HepG2 (cell line): ENCODE data around the gene CLDND2. TPM values are rescaled to one million over a fixed set of nuclear protein-coding genes. Genes with fewer than 3 reads are reported as not detected.
A peak's percentile ranks its signal among the peaks of the same experiment; 100 is the strongest.

Experiments
- CBX5 ChIP-seq: sonication (generic); formaldehyde crosslinking; IDR thresholded peaks from 2 replicates; pipeline ENCODE4 v1.4.0; 2020; ENCODE audit warnings: missing genetic modification reagents, borderline replicate concordance
- DMAP1 ChIP-seq: IDR thresholded peaks from 2 replicates; pipeline ENCODE4 v1.6.1; 2016
- ELF3 ChIP-seq: IDR thresholded peaks from 2 replicates; pipeline ENCODE4 v1.6.1; 2016; ENCODE audit warnings: missing genetic modification reagents, missing compliant biosample characterization
- EP300 ChIP-seq, 3 experiments: sonication (generic) in 1 of 3; formaldehyde crosslinking in 1 of 3; IDR thresholded peaks; 2 replicates each; pipeline versions ENCODE4 v1.5.1 to v1.6.1; 2011 to 2020; ENCODE audit warnings: low read depth in 2 of 3, low read length in 2 of 3, borderline replicate concordance in 1 of 3, improper control_type of control experiment in 1 of 3, mild to moderate bottlenecking in 1 of 3, missing genetic modification reagents in 1 of 3, moderate library complexity in 1 of 3
- FOXJ3 ChIP-seq: sonication (generic); formaldehyde crosslinking; IDR thresholded peaks from 2 replicates; pipeline ENCODE4 v1.4.0; 2020; ENCODE audit warnings: missing genetic modification reagents, mild to moderate bottlenecking, borderline replicate concordance
- HMG20A ChIP-seq: IDR thresholded peaks from 2 replicates; pipeline ENCODE4 v1.6.1; 2016; ENCODE audit warnings: borderline replicate concordance
- KLF16 ChIP-seq, 2 experiments: sonication (generic) in 1 of 2; formaldehyde crosslinking in 1 of 2; IDR thresholded peaks; 2 replicates each; pipeline versions ENCODE4 v1.6.1 to v1.8.0; 2016 to 2023; ENCODE audit warnings: missing genetic modification reagents in 2 of 2, missing compliant biosample characterization in 1 of 2
- MED13 ChIP-seq: sonication (generic); formaldehyde crosslinking; IDR thresholded peaks from 2 replicates; pipeline ENCODE4 v1.5.0; 2020; ENCODE audit warnings: missing genetic modification reagents
- MZF1 ChIP-seq: sonication (generic); formaldehyde crosslinking; IDR thresholded peaks from 2 replicates; pipeline ENCODE4 v1.8.1; 2023; ENCODE audit warnings: mild to moderate bottlenecking, missing genetic modification reagents, borderline replicate concordance
- SNAPC2 ChIP-seq: sonication (generic); formaldehyde crosslinking; IDR thresholded peaks from 2 replicates; pipeline ENCODE4 v1.8.1; 2022; ENCODE audit warnings: mild to moderate bottlenecking, missing genetic modification reagents
- TBX2 ChIP-seq: sonication (generic); formaldehyde crosslinking; IDR thresholded peaks from 2 replicates; pipeline ENCODE4 v1.5.0; 2020; ENCODE audit warnings: missing genetic modification reagents, mild to moderate bottlenecking, borderline replicate concordance
- TCF7L2 ChIP-seq: IDR thresholded peaks from 2 replicates; pipeline ENCODE4 v1.6.1; 2011; ENCODE audit warnings: mild to moderate bottlenecking, low read depth, low read length, moderate library complexity
- ZFP90 ChIP-seq: sonication (generic); formaldehyde crosslinking; IDR thresholded peaks from 2 replicates; pipeline ENCODE4 v1.8.0; 2022; ENCODE audit warnings: missing genetic modification reagents, mild to moderate bottlenecking, inconsistent platforms, borderline replicate concordance
- ZKSCAN5 ChIP-seq: sonication (generic); formaldehyde crosslinking; IDR thresholded peaks from 2 replicates; pipeline ENCODE4 v1.5.1; 2020; ENCODE audit warnings: mild to moderate bottlenecking, missing genetic modification reagents
- ZMYM4 ChIP-seq: sonication (generic); formaldehyde crosslinking; IDR thresholded peaks from 2 replicates; pipeline ENCODE4 v1.8.1; 2023; ENCODE audit warnings: mild to moderate bottlenecking, missing genetic modification reagents
- ZNF10 ChIP-seq: sonication (generic); formaldehyde crosslinking; IDR thresholded peaks from 2 replicates; pipeline ENCODE4 v1.4.0; 2020; ENCODE audit warnings: mild to moderate bottlenecking, low read depth, missing genetic modification reagents, borderline replicate concordance
- ZNF33A ChIP-seq: sonication (generic); formaldehyde crosslinking; IDR thresholded peaks from 2 replicates; pipeline ENCODE4 v1.5.1; 2020; ENCODE audit warnings: missing genetic modification reagents, mild to moderate bottlenecking, moderate library complexity, borderline replicate concordance
- polyA plus RNA-seq, 8 experiments: library from polyadenylated mRNA; depleted of rRNA in 3 of 8; stranded (reverse) in 7 of 8; unstranded in 1 of 8; fragments of >200 nt; fragmentation: Illumina TruSeq in 4 of 8; extraction: Trizol in 4 of 8; gene quantifications; 2 replicates each; pipeline versions ENCODE4 v1.2.1 to v1.2.3, GENCODE V29; 2011 to 2016; ENCODE audit warnings: low read depth in 4 of 8, missing spikeins in 1 of 8, mixed read lengths in 1 of 8; ENCODE audit not compliant: insufficient read depth in 1 of 8
- total RNA-seq, 5 experiments: library from RNA; depleted of rRNA; stranded (reverse); fragments of >200 nt; fragmentation: Illumina TruSeq; extraction: Trizol; gene quantifications; 2 replicates each; pipeline ENCODE4 v1.2.3, GENCODE V29; 2016; ENCODE audit warnings: low read depth in 1 of 5
- TF ChIP-seq, protein P1 (sequence below): sonication (generic); formaldehyde crosslinking; IDR thresholded peaks from 2 replicates; pipeline ENCODE4 v1.4.0; 2020; ENCODE audit warnings: mild to moderate bottlenecking, missing genetic modification reagents
- TF ChIP-seq, protein P2 (sequence below): sonication (generic); formaldehyde crosslinking; IDR thresholded peaks from 2 replicates; pipeline ENCODE4 v1.4.0; 2020; ENCODE audit warnings: missing genetic modification reagents, borderline replicate concordance
- TF ChIP-seq, protein P3 (sequence below): sonication (generic); formaldehyde crosslinking; conservative IDR thresholded peaks from 2 replicates; pipeline ENCODE4 v1.4.0; 2020; ENCODE audit warnings: missing genetic modification reagents
- TF ChIP-seq, protein P4 (sequence below): IDR thresholded peaks from 2 replicates; pipeline ENCODE4 v1.6.1; 2016; ENCODE audit warnings: low read depth, missing genetic modification reagents, missing compliant biosample characterization

Gene CLDND2
- total and polyA plus RNA-seq, 2 of the 13 experiments (the other 11 are each of a cell fraction or from before 2014, with no cell fraction given) = 0.84 to 1.8 TPM

DNA sequence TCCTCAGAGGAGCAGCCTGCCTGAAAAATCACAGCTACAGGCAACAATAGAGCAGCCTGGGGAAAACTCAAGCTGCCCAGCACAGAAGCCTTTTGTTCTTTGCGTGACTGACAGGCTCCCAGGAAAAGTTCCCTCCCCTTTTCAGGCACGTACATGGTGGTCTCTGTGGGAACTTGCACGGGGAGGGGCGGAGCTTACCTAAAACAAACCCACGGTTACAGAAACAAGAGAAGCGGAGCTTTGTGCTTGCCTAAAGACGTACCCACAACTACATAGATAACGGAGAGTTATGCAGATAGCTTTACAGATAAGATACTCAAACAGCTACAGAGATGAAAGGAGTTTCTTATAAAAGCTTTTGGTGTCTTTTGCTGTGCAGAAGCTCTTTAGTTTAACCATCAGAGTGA is 14.1 kb downstream of the CLDND2 start (continued):
- TF ChIP-seq EP300 (IDR thresholded peaks at IDR 0.05; ENCODE audit: low read depth in 2 of 2, low read length in 2 of 2) (peak; percentile 42 to 94; a peak in 3 of 4 replicates), EP300 (CRISPR knock-in tag; IDR thresholded peaks at IDR 0.05; ENCODE audit: borderline replicate concordance) (peak; percentile 87; the same call in 1 of the 2 replicates), ZNF33A (CRISPR knock-in tag) (no peak), ZMYM4 (CRISPR knock-in tag) (peak; percentile 13; the same call in 1 of the 2 replicates), HMG20A (CRISPR knock-in tag) (peak; percentile 65; the same call in 1 of the 2 replicates), ELF3 (CRISPR knock-in tag) (peak; percentile 51; the same call in 1 of the 2 replicates), CBX5 (no peak), DMAP1 (CRISPR knock-in tag) (peak; percentile 23; the same call in 1 of the 2 replicates), TCF7L2 (peak; percentile 65; the same call in 1 of the 2 replicates), FOXJ3 (CRISPR knock-in tag) (peak; percentile 74; the same call in 1 of the 2 replicates), MED13 (CRISPR knock-in tag) (peak; percentile 58; the same call in 1 of the 2 replicates), ZFP90 (CRISPR knock-in tag) (no peak), ZKSCAN5 (no peak), KLF16 (CRISPR knock-in tag; IDR thresholded peaks at IDR 0.05) (no peak; a peak in 1 of 4 replicates), ZNF10 (CRISPR knock-in tag) (no peak), TBX2 (CRISPR knock-in tag) (peak; percentile 57; the same call in 1 of the 2 replicates), MZF1 (CRISPR knock-in tag) (no peak), SNAPC2 (CRISPR knock-in tag) (no peak)
- TF ChIP-seq, protein P1, sequence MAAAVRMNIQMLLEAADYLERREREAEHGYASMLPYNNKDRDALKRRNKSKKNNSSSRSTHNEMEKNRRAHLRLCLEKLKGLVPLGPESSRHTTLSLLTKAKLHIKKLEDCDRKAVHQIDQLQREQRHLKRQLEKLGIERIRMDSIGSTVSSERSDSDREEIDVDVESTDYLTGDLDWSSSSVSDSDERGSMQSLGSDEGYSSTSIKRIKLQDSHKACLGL (CRISPR knock-in tag) = no peak
- TF ChIP-seq, protein P2, sequence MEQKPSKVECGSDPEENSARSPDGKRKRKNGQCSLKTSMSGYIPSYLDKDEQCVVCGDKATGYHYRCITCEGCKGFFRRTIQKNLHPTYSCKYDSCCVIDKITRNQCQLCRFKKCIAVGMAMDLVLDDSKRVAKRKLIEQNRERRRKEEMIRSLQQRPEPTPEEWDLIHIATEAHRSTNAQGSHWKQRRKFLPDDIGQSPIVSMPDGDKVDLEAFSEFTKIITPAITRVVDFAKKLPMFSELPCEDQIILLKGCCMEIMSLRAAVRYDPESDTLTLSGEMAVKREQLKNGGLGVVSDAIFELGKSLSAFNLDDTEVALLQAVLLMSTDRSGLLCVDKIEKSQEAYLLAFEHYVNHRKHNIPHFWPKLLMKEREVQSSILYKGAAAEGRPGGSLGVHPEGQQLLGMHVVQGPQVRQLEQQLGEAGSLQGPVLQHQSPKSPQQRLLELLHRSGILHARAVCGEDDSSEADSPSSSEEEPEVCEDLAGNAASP (CRISPR knock-in tag) = peak; percentile 91
- TF ChIP-seq, protein P3, sequence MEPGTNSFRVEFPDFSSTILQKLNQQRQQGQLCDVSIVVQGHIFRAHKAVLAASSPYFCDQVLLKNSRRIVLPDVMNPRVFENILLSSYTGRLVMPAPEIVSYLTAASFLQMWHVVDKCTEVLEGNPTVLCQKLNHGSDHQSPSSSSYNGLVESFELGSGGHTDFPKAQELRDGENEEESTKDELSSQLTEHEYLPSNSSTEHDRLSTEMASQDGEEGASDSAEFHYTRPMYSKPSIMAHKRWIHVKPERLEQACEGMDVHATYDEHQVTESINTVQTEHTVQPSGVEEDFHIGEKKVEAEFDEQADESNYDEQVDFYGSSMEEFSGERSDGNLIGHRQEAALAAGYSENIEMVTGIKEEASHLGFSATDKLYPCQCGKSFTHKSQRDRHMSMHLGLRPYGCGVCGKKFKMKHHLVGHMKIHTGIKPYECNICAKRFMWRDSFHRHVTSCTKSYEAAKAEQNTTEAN (CRISPR knock-in tag) = peak; percentile 78
- TF ChIP-seq, protein P4, sequence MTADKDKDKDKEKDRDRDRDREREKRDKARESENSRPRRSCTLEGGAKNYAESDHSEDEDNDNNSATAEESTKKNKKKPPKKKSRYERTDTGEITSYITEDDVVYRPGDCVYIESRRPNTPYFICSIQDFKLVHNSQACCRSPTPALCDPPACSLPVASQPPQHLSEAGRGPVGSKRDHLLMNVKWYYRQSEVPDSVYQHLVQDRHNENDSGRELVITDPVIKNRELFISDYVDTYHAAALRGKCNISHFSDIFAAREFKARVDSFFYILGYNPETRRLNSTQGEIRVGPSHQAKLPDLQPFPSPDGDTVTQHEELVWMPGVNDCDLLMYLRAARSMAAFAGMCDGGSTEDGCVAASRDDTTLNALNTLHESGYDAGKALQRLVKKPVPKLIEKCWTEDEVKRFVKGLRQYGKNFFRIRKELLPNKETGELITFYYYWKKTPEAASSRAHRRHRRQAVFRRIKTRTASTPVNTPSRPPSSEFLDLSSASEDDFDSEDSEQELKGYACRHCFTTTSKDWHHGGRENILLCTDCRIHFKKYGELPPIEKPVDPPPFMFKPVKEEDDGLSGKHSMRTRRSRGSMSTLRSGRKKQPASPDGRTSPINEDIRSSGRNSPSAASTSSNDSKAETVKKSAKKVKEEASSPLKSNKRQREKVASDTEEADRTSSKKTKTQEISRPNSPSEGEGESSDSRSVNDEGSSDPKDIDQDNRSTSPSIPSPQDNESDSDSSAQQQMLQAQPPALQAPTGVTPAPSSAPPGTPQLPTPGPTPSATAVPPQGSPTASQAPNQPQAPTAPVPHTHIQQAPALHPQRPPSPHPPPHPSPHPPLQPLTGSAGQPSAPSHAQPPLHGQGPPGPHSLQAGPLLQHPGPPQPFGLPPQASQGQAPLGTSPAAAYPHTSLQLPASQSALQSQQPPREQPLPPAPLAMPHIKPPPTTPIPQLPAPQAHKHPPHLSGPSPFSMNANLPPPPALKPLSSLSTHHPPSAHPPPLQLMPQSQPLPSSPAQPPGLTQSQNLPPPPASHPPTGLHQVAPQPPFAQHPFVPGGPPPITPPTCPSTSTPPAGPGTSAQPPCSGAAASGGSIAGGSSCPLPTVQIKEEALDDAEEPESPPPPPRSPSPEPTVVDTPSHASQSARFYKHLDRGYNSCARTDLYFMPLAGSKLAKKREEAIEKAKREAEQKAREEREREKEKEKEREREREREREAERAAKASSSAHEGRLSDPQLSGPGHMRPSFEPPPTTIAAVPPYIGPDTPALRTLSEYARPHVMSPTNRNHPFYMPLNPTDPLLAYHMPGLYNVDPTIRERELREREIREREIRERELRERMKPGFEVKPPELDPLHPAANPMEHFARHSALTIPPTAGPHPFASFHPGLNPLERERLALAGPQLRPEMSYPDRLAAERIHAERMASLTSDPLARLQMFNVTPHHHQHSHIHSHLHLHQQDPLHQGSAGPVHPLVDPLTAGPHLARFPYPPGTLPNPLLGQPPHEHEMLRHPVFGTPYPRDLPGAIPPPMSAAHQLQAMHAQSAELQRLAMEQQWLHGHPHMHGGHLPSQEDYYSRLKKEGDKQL (CRISPR knock-in tag) = peak; percentile 43; the same call in 1 of the 2 replicates
